GM19397 (cell line): ENCODE measurements around the gene NOL4L.
"Not testable (repeated sequence)": the region's sequence is repeated elsewhere in the genome, so short reads cannot be mapped to it uniquely, and the experiment has no call there.

ENCODE experiments used
- ATAC-seq: cut with Tn5 transposase; IDR thresholded peaks from one replicate; pipeline ENCODE4 v1.9.1; 2021; ENCODE audit warnings: mild to moderate bottlenecking, moderate library complexity; ENCODE audit not compliant: unreplicated experiment

The NOL4L gene

GRCh38 chr20:32434434-32434833, 150.7 kb downstream of the NOL4L start:
- no peak for ATAC-seq

DNA sequence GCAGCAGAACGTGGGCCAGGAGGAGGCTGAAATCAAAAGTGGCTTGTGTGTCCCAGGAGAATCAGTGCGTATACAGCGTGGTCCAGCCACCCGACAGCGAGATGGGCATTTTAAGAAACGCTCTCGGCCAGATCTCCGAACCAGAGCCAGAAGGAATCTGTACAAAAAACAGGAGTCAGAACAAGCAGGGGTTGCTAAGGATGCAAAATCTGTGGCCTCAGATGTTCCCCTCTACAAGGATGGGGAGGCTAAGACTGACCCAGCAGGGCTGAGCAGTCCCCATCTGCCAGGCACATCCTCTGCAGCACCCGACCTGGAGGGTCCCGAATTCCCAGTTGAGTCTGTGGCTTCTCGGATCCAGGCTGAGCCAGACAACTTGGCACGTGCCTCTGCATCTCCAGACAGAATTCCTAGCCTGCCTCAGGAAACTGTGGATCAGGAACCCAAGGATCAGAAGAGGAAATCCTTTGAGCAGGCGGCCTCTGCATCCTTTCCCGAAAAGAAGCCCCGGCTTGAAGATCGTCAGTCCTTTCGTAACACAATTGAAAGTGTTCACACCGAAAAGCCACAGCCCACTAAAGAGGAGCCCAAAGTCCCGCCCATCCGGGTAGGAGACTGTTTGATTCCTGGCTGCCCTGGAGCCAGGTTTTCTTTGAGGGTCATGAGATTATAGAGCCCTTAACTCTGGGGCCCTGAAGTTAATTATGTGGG, 151.7 kb downstream of the NOL4L start:
- no peak for ATAC-seq

- ATAC-seq, result no peak
Measured at GRCh38 chr20:32432277-32432676, 152.9 kb downstream of the NOL4L start.

DNA sequence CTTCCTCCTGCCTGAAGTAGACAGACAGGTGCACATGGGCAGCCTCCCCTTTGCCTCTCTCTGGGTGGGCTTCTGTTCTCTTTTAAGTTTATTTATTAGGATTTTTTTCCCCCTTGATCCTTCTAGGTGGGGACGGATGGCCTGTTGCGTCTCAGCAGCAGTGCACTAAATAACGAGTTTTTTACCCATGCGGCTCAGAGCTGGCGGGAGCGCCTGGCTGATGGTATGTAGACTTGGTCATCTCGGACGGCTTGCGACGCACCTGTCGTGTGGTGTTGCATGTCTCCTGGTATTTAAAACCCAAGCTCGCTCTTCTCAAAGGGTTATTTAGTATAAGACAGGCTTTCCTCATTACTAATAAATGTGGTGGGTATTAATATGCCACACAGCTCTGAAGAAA, 153.7 kb downstream of the NOL4L start:
- ATAC-seq, result no peak

- no peak for ATAC-seq
Measured at GRCh38 chr20:32429745-32430360, 155.3 kb downstream of the NOL4L start.

GRCh38 chr20:32429343-32429742, 155.8 kb downstream of the NOL4L start:
- ATAC-seq, result no peak

DNA sequence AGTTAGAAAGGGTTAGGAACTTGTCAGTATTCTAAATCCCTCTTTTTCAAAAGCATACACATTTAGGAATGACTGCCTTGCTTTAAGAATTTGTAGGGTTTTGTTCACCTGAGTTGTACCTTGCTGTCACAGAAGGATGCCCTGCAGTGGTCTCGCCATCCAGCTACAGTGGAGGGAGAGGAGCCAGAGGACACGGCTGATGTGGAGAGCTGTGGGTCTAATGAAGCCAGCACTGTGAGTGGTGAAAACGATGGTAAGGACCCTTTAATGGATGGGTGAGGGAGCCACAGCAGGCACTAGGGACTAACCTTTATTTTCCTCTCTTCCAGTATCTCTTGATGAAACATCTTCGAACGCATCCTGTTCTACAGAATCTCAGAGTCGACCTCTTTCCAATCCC, 157.1 kb downstream of the NOL4L start:
- ATAC-seq, result no peak

- ATAC-seq, result no peak
Measured at GRCh38 chr20:32421290-32421689, 163.8 kb downstream of the NOL4L start.

DNA sequence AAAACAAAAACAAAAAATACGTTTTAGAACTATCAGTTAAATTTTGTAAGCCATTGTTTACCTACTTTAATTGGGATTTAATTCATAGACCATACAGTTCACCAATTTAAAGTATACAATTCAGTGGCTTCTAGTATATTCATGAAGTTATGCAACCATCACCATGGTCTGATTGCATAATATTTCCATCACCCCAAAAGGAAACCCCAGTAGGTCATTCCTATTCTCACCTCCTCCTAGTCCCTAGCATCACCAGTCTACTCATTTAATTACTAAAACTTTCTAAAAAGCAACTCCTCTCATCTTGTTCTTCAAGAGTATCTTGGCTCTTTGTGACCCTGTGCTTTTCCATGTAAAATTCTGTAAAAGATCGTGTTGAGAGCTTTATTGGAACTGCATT, 166.8 kb downstream of the NOL4L start:
- ATAC-seq, result no peak

DNA sequence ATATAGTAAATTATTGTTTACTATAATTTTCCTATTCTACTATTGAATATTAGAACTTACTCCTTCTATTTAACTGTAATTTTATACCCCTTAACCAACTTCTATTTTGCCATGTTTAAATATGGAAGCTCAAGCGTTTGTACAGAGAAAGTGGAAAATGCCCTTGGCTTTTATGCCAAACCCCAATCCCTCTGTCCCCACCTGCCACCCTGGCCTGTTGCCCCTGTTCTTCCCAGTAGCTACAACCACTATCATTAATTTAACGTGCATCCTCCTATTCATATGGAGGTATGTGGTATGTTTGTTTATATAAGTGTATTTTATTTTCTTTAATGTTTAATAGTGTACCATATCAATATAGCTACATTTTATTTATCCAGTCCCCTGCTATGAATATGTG, 168.9 kb downstream of the NOL4L start:
- ATAC-seq, result no peak

DNA sequence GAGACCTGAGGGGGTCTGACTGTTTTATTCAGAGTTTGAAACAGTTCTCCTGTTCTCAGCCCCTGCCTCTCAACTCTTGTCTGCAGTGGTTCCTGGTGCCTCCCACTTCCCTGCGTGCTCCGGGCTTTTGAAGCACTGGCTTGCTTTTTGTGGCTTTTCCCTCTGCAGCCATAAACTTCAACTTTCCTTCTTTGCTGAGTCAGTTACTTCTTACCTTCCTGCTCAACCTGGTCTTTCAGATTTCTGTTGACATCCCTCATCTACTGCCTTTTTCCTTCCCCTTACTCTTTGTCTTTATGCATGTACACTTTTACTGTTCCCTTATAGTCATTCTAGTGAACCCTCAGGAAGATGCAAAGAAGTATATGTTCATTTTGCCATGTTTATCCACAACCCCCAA, 169.6 kb downstream of the NOL4L start:
- no peak for ATAC-seq

GRCh38 chr20:32411955-32412706, 173.0 kb downstream of the NOL4L start:
- no peak for ATAC-seq

- not testable (repeated sequence) for ATAC-seq
Measured at GRCh38 chr20:32407131-32407750, 177.9 kb downstream of the NOL4L start.

DNA sequence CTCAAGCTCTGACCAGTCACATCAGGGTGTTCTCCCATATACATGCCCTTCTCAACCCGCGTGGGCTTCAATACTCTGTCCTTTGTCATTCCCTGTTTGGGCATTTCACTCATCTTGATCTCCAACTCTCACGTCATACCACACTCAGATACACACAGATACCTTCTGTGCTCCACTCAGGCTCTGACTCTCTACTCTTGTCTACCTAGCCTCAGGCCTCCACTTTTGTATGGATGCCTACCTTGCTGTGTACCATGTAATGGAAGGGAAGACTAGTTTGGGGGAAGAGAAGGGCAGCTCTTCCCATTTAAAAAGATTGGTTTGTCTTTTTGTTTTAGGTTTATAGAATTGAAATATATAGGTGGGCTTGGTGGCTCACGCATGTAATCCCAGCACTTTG, 178.4 kb downstream of the NOL4L start:
- ATAC-seq, result no peak

DNA sequence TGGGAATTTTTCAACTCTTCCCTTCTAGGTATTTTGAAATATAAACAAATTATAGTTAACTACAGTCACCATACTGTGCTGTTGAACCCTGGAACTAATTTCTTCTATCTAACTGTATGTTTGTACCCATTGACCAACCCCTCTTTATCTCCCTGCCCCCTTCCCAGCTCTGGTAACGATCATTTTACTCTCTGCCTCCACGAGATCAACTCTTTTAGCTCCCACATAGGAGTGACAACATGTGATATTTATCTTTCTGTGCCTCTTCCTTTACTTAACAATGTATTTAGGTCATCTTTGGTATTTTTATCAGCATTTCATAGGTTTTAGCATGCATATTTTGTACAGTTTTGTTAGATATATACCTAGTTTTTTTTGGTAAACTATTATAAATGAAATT, 181.1 kb downstream of the NOL4L start:
- ATAC-seq, result no peak

DNA sequence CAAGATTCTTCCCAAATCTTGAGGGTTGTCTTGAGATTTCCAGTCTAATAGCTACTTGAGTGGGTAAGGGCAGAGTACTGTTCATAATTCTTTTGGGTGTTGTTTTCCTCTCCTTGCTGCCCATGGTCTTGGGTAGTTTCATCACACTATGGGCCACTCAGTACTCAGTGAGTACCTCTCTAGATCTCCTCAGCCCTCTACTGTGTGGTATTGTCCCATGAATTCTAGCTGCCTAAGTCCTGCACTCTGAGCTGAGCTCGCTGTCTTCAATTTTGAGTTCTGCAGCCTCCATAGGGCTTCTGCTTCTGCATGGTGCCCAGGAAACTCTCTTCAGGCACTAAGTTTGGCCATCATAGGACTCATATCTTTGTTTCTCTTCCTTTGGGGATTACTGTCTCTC, 184.7 kb downstream of the NOL4L start:
- ATAC-seq, result no peak

DNA sequence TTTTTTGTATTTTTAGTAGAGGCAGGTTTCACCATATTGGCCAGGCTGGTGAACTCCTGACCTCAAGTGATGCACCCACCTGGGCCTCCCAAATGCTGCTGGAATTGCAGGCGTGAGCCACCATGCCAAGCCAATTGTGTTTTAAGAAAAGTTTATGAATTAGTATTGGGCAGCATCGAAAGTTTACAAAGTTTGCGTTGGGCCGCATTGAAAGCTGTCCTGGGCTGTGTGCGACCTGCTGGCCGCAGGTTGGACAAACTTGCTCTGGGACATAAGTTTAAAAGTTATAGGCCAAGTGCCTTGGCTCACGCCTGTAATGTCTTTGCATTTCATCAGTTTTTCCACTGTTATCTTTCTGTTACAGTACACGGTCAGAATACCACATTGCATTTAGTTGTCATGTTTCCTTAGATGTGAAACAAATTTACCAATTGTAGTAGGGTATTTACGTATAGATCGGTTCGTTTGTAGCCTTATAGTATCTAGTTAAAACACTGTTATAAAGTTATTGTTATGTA, 187.5 kb downstream of the NOL4L start:
- ATAC-seq, result no peak

GRCh38 chr20:32396646-32397160, 188.4 kb downstream of the NOL4L start:
- no peak for ATAC-seq

- ATAC-seq, result no peak
Measured at GRCh38 chr20:32395066-32395465, 190.1 kb downstream of the NOL4L start.
